HL-60 (cell line): ENCODE results near the gene DDR1.

Experiments
- CTCF ChIP-seq: IDR thresholded peaks from one replicate; pipeline ENCODE4 v1.5.1; 2011; ENCODE audit warnings: low read length, control low read depth, inconsistent platforms; ENCODE audit not compliant: insufficient read depth
- GABPA ChIP-seq: IDR thresholded peaks from 2 replicates; pipeline ENCODE4 v1.6.1; 2012; ENCODE audit warnings: low read depth
- POLR2AphosphoS5 ChIP-seq: IDR thresholded peaks from 2 replicates; pipeline ENCODE4 v1.6.1; 2012; ENCODE audit warnings: low read depth

- TF ChIP-seq CTCF = no peak
- TF ChIP-seq GABPA = no peak
- no peak for TF ChIP-seq POLR2AphosphoS5
These were observed 44.0 kb upstream of the DDR1 start for GRCh38 chr6:30840084-30840934.
